Mesendoderm (in vitro differentiated cells): ENCODE measurements around the gene RAP1GAP2.

Experiments
- DNase-seq: peaks from one replicate; pipeline ENCODE4 v3.0.0; 2013
- H2AK5ac ChIP-seq: 2 replicates; pipeline ENCODE4 v1.6.1; 2013; ENCODE audit warnings: low read length, inconsistent platforms
- H2BK120ac ChIP-seq: 2 replicates; pipeline ENCODE4 v1.6.1; 2013; ENCODE audit warnings: low read depth, mild to moderate bottlenecking, low read length, moderate library complexity, mixed read lengths
- H2BK15ac ChIP-seq: replicated peaks from 2 replicates; pipeline ENCODE4 v1.6.1; 2013; ENCODE audit warnings: low read depth, mild to moderate bottlenecking, moderate library complexity
- H2BK5ac ChIP-seq: 2 replicates; pipeline ENCODE4 v1.6.1; 2013; ENCODE audit warnings: low read length, inconsistent platforms
- H3K18ac ChIP-seq: 2 replicates; pipeline ENCODE4 v1.6.1; 2013; ENCODE audit warnings: mild to moderate bottlenecking, low read length, mixed read lengths
- H3K23ac ChIP-seq: one replicate; pipeline ENCODE4 v1.6.1; 2013; ENCODE audit warnings: low read length
- H3K27ac ChIP-seq: 2 replicates; pipeline ENCODE4 v1.5.1; 2013; ENCODE audit warnings: low read depth, mild to moderate bottlenecking, inconsistent platforms, low read length, moderate library complexity
- H3K27me3 ChIP-seq: 2 replicates; pipeline ENCODE4 v1.6.1; 2013; ENCODE audit warnings: low read length, control low read depth, mild to moderate bottlenecking, inconsistent platforms; ENCODE audit not compliant: insufficient read depth, poor library complexity
- H3K36me3 ChIP-seq: 2 replicates; pipeline ENCODE4 v1.6.1; 2013; ENCODE audit warnings: low read length, inconsistent platforms; ENCODE audit not compliant: control insufficient read depth, insufficient read depth
- H3K4ac ChIP-seq: one replicate; pipeline ENCODE4 v1.6.1; 2013; ENCODE audit warnings: low read depth, mild to moderate bottlenecking, low read length, moderate library complexity
- H3K4me1 ChIP-seq: 2 replicates; pipeline ENCODE4 v1.6.1; 2013; ENCODE audit warnings: low read depth, low read length, inconsistent platforms; ENCODE audit not compliant: control insufficient read depth
- H3K4me2 ChIP-seq: 2 replicates; pipeline ENCODE4 v1.6.1; 2013; ENCODE audit warnings: low read length
- H3K4me3 ChIP-seq: 2 replicates; pipeline ENCODE4 v1.5.1; 2013; ENCODE audit warnings: mild to moderate bottlenecking, low read length
- H3K56ac ChIP-seq: one replicate; pipeline ENCODE4 v1.6.1; 2013; ENCODE audit warnings: low read length
- H3K79me1 ChIP-seq: 2 replicates; pipeline ENCODE4 v1.6.1; 2013; ENCODE audit warnings: low read length, inconsistent platforms
- H3K79me2 ChIP-seq: 2 replicates; pipeline ENCODE4 v1.6.1; 2013; ENCODE audit warnings: mild to moderate bottlenecking, low read length; ENCODE audit not compliant: control insufficient read depth, insufficient read depth
- H3K9ac ChIP-seq: 2 replicates; pipeline ENCODE4 v1.6.1; 2013; ENCODE audit warnings: low read length, inconsistent platforms
- H4K5ac ChIP-seq: one replicate; pipeline ENCODE4 v1.6.1; 2013; ENCODE audit warnings: low read length
- H4K8ac ChIP-seq: one replicate; pipeline ENCODE4 v1.6.1; 2013; ENCODE audit warnings: low read depth, mild to moderate bottlenecking, control low read depth, low read length, moderate library complexity
- WGBS: extraction: QIAGEN DNeasy Blood & Tissue Kit; methylation state at CpG from one replicate; pipeline ENCODE4 v1.1.7; 2013; ENCODE audit warnings: low lambda C conversion rate, missing lambda C conversion rate; ENCODE audit not compliant: insufficient coverage; ENCODE audit errors: extremely low coverage; 5-methylcytosine and 5-hydroxymethylcytosine counted together

Gene RAP1GAP2

GRCh38 chr17:2905269-2905668, 109.0 kb downstream of the RAP1GAP2 start:
- peaks cover 2% of the 10 kb centered on the region for H3K4me1 ChIP-seq
- H3K4me2 ChIP-seq = no peak overlapping the region
- no peak overlapping the region for H3K9ac ChIP-seq
- no peak overlapping the region for H2BK5ac ChIP-seq
- H3K23ac ChIP-seq = no peak overlapping the region
- H3K27ac ChIP-seq = no peak overlapping the region
- H4K8ac ChIP-seq = no peak overlapping the region
- H2AK5ac ChIP-seq = no peak overlapping the region
- H3K4ac ChIP-seq = no peak overlapping the region
- no peak overlapping the region for H2BK15ac ChIP-seq
- H3K79me2 ChIP-seq = peaks cover 15% of the 10 kb centered on the region
- no peak overlapping the region for H3K4me3 ChIP-seq
- H3K56ac ChIP-seq = no peak overlapping the region
- WGBS = no CpG with 5 or more reads among the region's 13 CpGs
- no peak for DNase-seq
- no peak overlapping the region for H2BK120ac ChIP-seq
- H3K79me1 ChIP-seq = peaks cover 21% of the 10 kb centered on the region
- H3K27me3 ChIP-seq = no peaks in the 10 kb centered on the region
- H4K5ac ChIP-seq = no peak overlapping the region
- H3K18ac ChIP-seq = no peak overlapping the region
- no peaks in the 10 kb centered on the region for H3K36me3 ChIP-seq

- no peak overlapping the region for H3K4me3 ChIP-seq
- no peak overlapping the region for H2BK120ac ChIP-seq
- no peak overlapping the region for H3K9ac ChIP-seq
- peaks cover 13% of the 10 kb centered on the region for H3K79me2 ChIP-seq
- no peak overlapping the region for H3K4me2 ChIP-seq
- peaks cover 2% of the 10 kb centered on the region for H3K4me1 ChIP-seq
- no peak overlapping the region for H3K56ac ChIP-seq
- WGBS = no CpG with 5 or more reads among the region's 15 CpGs
- H3K4ac ChIP-seq = no peak overlapping the region
- no peak for DNase-seq
- no peak overlapping the region for H2BK15ac ChIP-seq
- H3K23ac ChIP-seq = no peak overlapping the region
- H3K79me1 ChIP-seq = peaks cover 22% of the 10 kb centered on the region
- no peaks in the 10 kb centered on the region for H3K36me3 ChIP-seq
- H3K18ac ChIP-seq = no peak overlapping the region
- no peak overlapping the region for H2AK5ac ChIP-seq
- no peak overlapping the region for H4K8ac ChIP-seq
- H4K5ac ChIP-seq = no peak overlapping the region
- no peaks in the 10 kb centered on the region for H3K27me3 ChIP-seq
- no peak overlapping the region for H2BK5ac ChIP-seq
- H3K27ac ChIP-seq = no peak overlapping the region
Measured at GRCh38 chr17:2905696-2906501, 109.7 kb downstream of the RAP1GAP2 start.

DNA sequence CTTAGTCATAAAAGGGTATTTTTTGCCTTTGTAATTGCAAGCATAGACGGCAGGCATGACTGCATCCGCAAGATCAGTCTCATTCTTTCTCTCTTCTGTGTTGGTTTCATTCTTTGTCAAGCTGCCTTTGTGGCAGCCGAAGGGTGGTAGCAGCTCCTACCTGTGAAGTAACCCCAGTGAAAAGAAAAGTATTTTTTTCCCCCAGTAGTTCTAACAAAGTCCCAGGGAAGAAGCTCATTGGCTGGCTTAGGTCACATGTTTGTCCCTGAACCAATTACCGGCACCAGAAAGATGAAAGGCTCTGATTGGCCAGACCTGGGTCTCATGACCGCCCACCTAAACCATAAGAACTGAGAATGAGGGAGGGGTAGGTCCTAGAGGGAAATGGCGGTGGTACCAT, 110.7 kb downstream of the RAP1GAP2 start:
- Histone ChIP-seq H3K27me3 (no peaks in the 10 kb centered on the region), H3K27ac (no peak overlapping the region), H3K4ac (no peak overlapping the region), H2BK15ac (no peak overlapping the region), H3K18ac (no peak overlapping the region), H3K56ac (no peak overlapping the region), H3K4me3 (no peak overlapping the region), H3K4me1 (peaks cover 2% of the 10 kb centered on the region), H3K36me3 (no peaks in the 10 kb centered on the region), H3K23ac (no peak overlapping the region), H3K4me2 (no peak overlapping the region), H2AK5ac (no peak overlapping the region), H3K79me1 (peaks cover 19% of the 10 kb centered on the region), H2BK5ac (no peak overlapping the region), H2BK120ac (no peak overlapping the region), H4K8ac (no peak overlapping the region), H3K79me2 (peaks cover 9% of the 10 kb centered on the region), H4K5ac (no peak overlapping the region), H3K9ac (no peak overlapping the region)
- peak; percentile 52 for DNase-seq
- WGBS = no CpG with 5 or more reads among the region's 6 CpGs

DNA sequence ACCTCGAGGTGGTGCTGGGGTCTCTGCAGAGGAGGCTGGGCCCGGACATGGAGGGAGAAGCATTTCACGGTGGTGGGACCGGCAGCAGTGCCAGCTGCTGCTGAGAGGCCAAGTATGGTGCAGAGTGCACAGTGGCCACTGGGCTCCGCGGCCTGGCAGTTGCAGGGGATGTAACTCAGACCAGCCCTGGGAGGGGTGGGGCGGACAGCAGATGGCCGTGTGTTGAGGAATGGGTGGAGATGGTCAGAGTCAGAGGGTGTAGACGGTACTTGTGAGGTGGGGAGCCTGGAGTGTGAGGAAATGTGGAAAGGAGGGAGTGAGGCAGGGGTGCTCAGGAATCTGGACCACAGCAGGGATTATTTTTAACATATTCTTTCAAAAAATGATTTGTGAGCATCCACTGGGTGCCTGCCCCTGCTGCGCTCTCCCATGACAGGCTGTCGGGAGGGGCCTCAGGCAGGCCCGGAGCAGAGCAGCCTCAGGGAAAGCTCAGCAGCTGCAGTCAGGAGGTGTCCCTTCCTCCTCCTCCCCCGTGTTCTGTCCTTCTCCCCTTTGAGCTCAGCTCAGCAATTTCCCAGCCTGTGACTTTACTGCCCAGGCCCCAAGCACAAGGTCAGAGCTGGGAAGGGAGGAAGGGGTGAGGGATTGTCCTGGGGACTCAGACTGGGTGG, 113.1 kb downstream of the RAP1GAP2 start:
- Histone ChIP-seq H3K27ac (no peak overlapping the region), H3K79me1 (peaks cover 11% of the 10 kb centered on the region), H3K4me2 (no peak overlapping the region), H4K5ac (no peak overlapping the region), H3K56ac (peak overlapping the region; percentile 34), H4K8ac (no peak overlapping the region), H3K4me3 (no peak overlapping the region), H3K36me3 (no peaks in the 10 kb centered on the region), H3K23ac (no peak overlapping the region), H3K4me1 (no peaks in the 10 kb centered on the region), H2BK15ac (no peak overlapping the region), H3K9ac (peak overlapping the region; percentile 13), H3K4ac (no peak overlapping the region), H2AK5ac (no peak overlapping the region), H2BK120ac (no peak overlapping the region), H3K18ac (no peak overlapping the region), H2BK5ac (no peak overlapping the region), H3K79me2 (peaks cover 1% of the 10 kb centered on the region), H3K27me3 (no peaks in the 10 kb centered on the region)
- WGBS = no CpG with 5 or more reads among the region's 13 CpGs
- DNase-seq = no peak

DNA sequence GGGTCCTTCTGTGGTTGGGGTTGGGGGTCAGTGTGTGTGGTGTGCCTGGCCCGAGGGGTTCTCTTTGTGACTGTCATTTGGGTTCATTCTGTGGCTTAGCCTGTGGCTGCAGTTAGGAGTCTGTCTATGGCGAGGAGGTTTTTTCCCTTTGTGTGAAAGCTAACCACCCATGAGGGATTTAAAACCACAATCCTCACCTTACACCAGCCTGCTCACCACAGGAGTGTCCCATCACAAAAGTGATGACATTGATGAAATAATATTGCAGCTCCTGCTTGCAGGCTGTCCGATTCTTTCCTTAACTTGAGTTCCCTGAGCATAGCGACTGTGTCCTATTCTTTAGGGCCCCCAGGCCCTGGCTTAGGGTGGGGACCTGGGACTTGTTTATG, 113.6 kb downstream of the RAP1GAP2 start:
- Histone ChIP-seq H3K4ac (no peak overlapping the region), H3K27me3 (no peaks in the 10 kb centered on the region), H2BK120ac (no peak overlapping the region), H2AK5ac (no peak overlapping the region), H2BK5ac (no peak overlapping the region), H3K18ac (no peak overlapping the region), H3K27ac (no peak overlapping the region), H4K5ac (no peak overlapping the region), H3K23ac (no peak overlapping the region), H3K9ac (peak overlapping the region; percentile 13), H4K8ac (no peak overlapping the region), H3K4me3 (no peak overlapping the region), H3K56ac (peak overlapping the region; percentile 34), H3K36me3 (no peaks in the 10 kb centered on the region), H2BK15ac (no peak overlapping the region), H3K4me1 (no peaks in the 10 kb centered on the region), H3K79me1 (peaks cover 11% of the 10 kb centered on the region), H3K79me2 (peaks cover 1% of the 10 kb centered on the region), H3K4me2 (no peak overlapping the region)
- DNase-seq = no peak
- no CpG with 5 or more reads among the region's 4 CpGs for WGBS
